Adrenal gland (tissue), 12 donors: Measurements from ENCODE around the gene HLA-C. TPM values are rescaled to one million over a fixed set of nuclear protein-coding genes. Genes with fewer than 3 reads are reported as not detected.

Experiments used
- DNase-seq, 7 donors: peaks; one replicate each; pipeline ENCODE4 v3.0.0-alpha.2; 2019 to 2020
- H3K27ac ChIP-seq, 5 donors: fragments of 200-600 bp; sonication (generic) in 4 of 5; 1 replicate in 3 of 5; 2 replicates in 2 of 5; pipeline versions ENCODE4 v1.5.1 to v1.8.0; 2016 to 2020; ENCODE audit warnings: mild to moderate bottlenecking in 1 of 5
- H3K27me3 ChIP-seq: fragments of 200-600 bp; 2 replicates; pipeline ENCODE4 v1.8.0; 2021
- H3K36me3 ChIP-seq, 2 donors: fragments of 200-600 bp; replicated peaks in 1 of 2; 1 replicate in 1 of 2; 2 replicates in 1 of 2; pipeline versions ENCODE4 v1.5.1 to v1.8.0; 2018 to 2022
- H3K4me1 ChIP-seq, 2 donors: fragments of 200-600 bp; replicated peaks in 1 of 2; 1 replicate in 1 of 2; 2 replicates in 1 of 2; pipeline versions ENCODE4 v1.5.1 to v1.8.0; 2018 to 2021
- H3K4me3 ChIP-seq, 4 donors: fragments of 200-600 bp; sonication (generic) in 3 of 4; one replicate each; pipeline ENCODE4 v1.5.1; 2016 to 2018
- H3K9me3 ChIP-seq, 3 donors: fragments of 200-600 bp; sonication (generic) in 1 of 3; replicated peaks in 1 of 3; 1 replicate in 2 of 3; 2 replicates in 1 of 3; pipeline versions ENCODE4 v1.5.1 to v1.8.0; 2016 to 2021
- CTCF ChIP-seq, 6 experiments: fragments of 450-650 bp in 4 of 6; fragments of 200-600 bp in 2 of 6; sonication (generic) in 1 of 6; IDR thresholded peaks; 1 replicate in 5 of 6; 2 replicates in 1 of 6; pipeline versions ENCODE4 v1.5.1 to v1.8.0; 2016 to 2021; ENCODE audit warnings: antibody characterized with exemption in 6 of 6, mild to moderate bottlenecking in 2 of 6, moderate library complexity in 1 of 6
- POLR2A ChIP-seq, 2 donors: fragments of 450-650 bp; IDR thresholded peaks; one replicate each; pipeline ENCODE4 v1.6.1; 2017; ENCODE audit warnings: antibody characterized with exemption in 2 of 2, mild to moderate bottlenecking in 2 of 2, moderate library complexity in 1 of 2
- WGBS, 4 donors: extraction: QIAGEN DNeasy Blood & Tissue Kit in 2 of 4; methylation state at CpG; one replicate each; pipeline versions ENCODE4 v1.1.5 to v1.1.7; 2013 to 2017; 5-methylcytosine and 5-hydroxymethylcytosine counted together
- intact Hi-C, 2 donors: fragments of 100-400 bp; cut with DNase I; formaldehyde crosslinking; loops; one replicate each; pipeline versions ENCODE4 v1.14.1 to v1.15.0; 2022 to 2023
- polyA plus RNA-seq, 3 donors: library from polyadenylated mRNA; stranded (reverse); fragments of 200-250 nt in 2 of 3; fragments of 350-450 nt in 1 of 3; fragmentation: Illumina TruSeq in 1 of 3; extraction: RNeasy Lipid Tissue Mini Kit (QIAGEN cat#74804) in 1 of 3; gene quantifications; one replicate each; pipeline ENCODE4 v1.2.3, GENCODE V29; 2013 to 2014
- total RNA-seq, 9 donors: library from RNA; depleted of rRNA in 4 of 9; stranded (reverse); fragments of >200 nt in 4 of 9; fragments of 120-200 nt in 1 of 9; fragmentation: NEBNext Ultra II Directional in 1 of 9; extraction: Animal tissue kit (Norgen Biotek cat#: 25700) in 1 of 9; gene quantifications; one replicate each; pipeline versions ENCODE4 v1.1.0 to v1.2.4, GENCODE V29; 2013 to 2023
- donor health status: healthy with polysubstance abuse.
- donor health status: Bipolar disorder and iron deficiency.
- donor health status: DM: yes; HTN: yes; CAD: no.
- donor health status: DM: no; HTN: no; CAD: no.
- donor health status: DM: no; HTN: no; CAD: no.
- donor health status: DM: yes; HTN: yes; CAD: no.

The HLA-C gene
- total and polyA plus RNA-seq, 12 donors, result 157 to 1,851 (median 548) TPM

DNA sequence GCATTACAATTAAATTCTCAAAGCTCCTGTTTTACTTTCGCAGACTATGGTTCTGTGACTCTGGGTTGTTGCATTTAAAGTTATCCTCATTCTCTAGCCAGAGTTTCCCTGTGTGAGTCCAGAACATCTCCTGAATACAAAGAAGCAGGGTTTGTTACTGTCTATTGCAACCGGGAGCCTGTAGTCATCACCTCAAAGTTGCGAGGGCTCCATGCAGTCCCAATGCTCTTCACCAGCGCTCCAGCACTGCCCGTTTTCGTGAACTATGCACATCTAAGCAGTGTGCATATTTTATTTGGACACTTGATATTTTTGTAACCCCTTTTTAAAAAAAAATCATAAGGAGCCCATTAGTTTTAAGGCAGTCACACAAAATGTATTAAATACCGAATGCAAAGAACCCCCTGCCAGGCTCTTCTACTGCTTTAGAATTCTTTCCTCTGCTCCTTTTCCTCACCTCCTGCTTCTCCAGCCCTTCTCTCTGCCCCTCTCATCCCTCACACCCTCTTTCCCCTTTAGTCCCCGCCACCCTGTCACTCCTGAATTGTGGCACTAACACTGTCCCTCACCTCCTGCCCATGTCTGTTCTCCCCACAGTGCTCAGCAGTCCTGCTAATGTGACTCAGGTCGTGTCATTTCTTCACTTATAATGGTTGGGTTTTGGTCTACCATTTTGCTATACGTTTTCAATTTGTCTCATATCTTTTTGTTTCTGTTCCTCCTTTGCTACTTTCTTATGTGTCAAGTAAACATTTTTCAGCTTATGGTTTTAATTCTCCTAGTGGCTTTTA is 1.1 kb upstream of the HLA-C start:
- intact Hi-C loops, result no loop called here
- WGBS, 4 donors, result 52 to 66% (median 56%) methylated on average over 10 of the region's 10 CpGs
- no peak for TF ChIP-seq CTCF (IDR thresholded peaks at IDR 0.05)
- H3K4me1 ChIP-seq, result peaks cover 0 to 4% of the 10 kb centered on the region in 2 donors
- DNase-seq, result peak in 2 of 7 donors; percentile 10 to 32
- H3K4me3 ChIP-seq, result peak overlapping the region in 2 of 4 donors; percentile 22 to 69
- peaks cover 0 to 20% of the 10 kb centered on the region in 2 donors for H3K36me3 ChIP-seq
- H3K9me3 ChIP-seq, result no peaks in the 10 kb centered on the region
- H3K27me3 ChIP-seq, result no peaks in the 10 kb centered on the region
- H3K27ac ChIP-seq, result peak overlapping the region in 1 of 5 donors; percentile 97

GRCh38 chr6:31272436-31272835 is 544 bp upstream of the HLA-C start:
- Histone ChIP-seq H3K4me3 (peak overlapping the region in 2 of 4 donors; percentile 22 to 69), H3K4me1 (peaks cover 0 to 4% of the 10 kb centered on the region in 2 donors), H3K27ac (peak overlapping the region in 4 of 5 donors; percentile 68 to 99 (median 97)), H3K9me3 (no peaks in the 10 kb centered on the region), H3K27me3 (no peaks in the 10 kb centered on the region), H3K36me3 (peaks cover 0 to 20% of the 10 kb centered on the region in 2 donors)
- intact Hi-C loops, result no loop called here
- WGBS, 4 donors, result 4 to 10% (median 8%) methylated on average over 4 of the region's 4 CpGs
- DNase-seq, result peak in 2 of 7 donors; percentile 21 to 28
- TF ChIP-seq POLR2A (IDR thresholded peaks at IDR 0.05) (no peak), CTCF (IDR thresholded peaks at IDR 0.05) (no peak)

- Histone ChIP-seq H3K9me3 (no peaks in the 10 kb centered on the region), H3K27me3 (no peaks in the 10 kb centered on the region), H3K27ac (peak overlapping the region in 4 of 5 donors; percentile 68 to 99 (median 97)), H3K4me3 (peak overlapping the region in 2 of 4 donors; percentile 22 to 69), H3K36me3 (peaks cover 0 to 20% of the 10 kb centered on the region in 2 donors), H3K4me1 (peaks cover 0 to 4% of the 10 kb centered on the region in 2 donors)
- intact Hi-C loops, result no loop called here
- WGBS, 4 donors, result 4 to 23% (median 7%) methylated on average over 8 to 62 of the region's 62 CpGs; no CpG with 5 or more reads in 1 of the 4 donors
- peak; percentile 45 to 83 (median 77) for DNase-seq
- TF ChIP-seq POLR2A (IDR thresholded peaks at IDR 0.05), result no peak
- TF ChIP-seq CTCF (IDR thresholded peaks at IDR 0.05), result no peak
Measured at GRCh38 chr6:31270788-31271640, 878 bp downstream of the HLA-C start.

DNA sequence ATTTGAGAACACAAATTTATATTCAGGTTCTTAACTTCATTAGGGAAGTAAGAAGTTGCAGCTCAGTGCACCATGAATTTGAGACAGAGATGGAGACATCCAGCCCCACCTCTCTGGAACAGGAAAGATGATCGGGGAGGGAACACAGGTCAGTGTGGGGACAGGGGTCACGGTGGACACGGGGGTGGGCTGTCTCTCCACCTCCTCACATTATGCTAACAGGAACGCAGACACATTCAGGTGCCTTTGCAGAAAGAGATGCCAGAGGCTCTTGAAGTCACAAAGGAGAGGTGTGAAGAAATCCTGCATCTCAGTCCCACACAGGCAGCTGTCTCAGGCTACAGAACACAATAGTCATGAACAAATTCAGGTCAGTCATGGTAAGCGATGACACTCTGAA is 3.1 kb downstream of the HLA-C start:
- WGBS, 4 donors, result 63 to 81% (median 67%) methylated on average over 5 of the region's 5 CpGs
- intact Hi-C loops, result loop anchor here in 1 of 2 donors (5.0 kb wide), 1 partner anchor 83 kb away; no protein-coding TSS in a partner anchor
- TF ChIP-seq CTCF (IDR thresholded peaks at IDR 0.05) (no peak), POLR2A (IDR thresholded peaks at IDR 0.05) (no peak)
- Histone ChIP-seq H3K9me3 (no peaks in the 10 kb centered on the region), H3K27me3 (no peaks in the 10 kb centered on the region), H3K36me3 (peaks cover 0 to 20% of the 10 kb centered on the region in 2 donors), H3K27ac (no peak overlapping the region), H3K4me1 (peaks cover 0 to 4% of the 10 kb centered on the region in 2 donors), H3K4me3 (no peak overlapping the region)
- DNase-seq, result no peak
